Neural progenitor cell (in vitro differentiated cells): Measurements from ENCODE around the gene NCOA3.

Experiments used
- EZH2 ChIP-seq: fragments of 200-600 bp; sonication (generic); IDR thresholded peaks from 2 replicates; pipeline ENCODE4 v1.6.1; 2017; ENCODE audit warnings: antibody characterized with exemption, mild to moderate bottlenecking, moderate library complexity
- TF ChIP-seq, protein P1 (sequence below): fragments of 200-600 bp; sonication (generic); IDR thresholded peaks from 2 replicates; pipeline ENCODE4 v1.5.1; 2017; ENCODE audit warnings: antibody characterized with exemption, mild to moderate bottlenecking

DNA sequence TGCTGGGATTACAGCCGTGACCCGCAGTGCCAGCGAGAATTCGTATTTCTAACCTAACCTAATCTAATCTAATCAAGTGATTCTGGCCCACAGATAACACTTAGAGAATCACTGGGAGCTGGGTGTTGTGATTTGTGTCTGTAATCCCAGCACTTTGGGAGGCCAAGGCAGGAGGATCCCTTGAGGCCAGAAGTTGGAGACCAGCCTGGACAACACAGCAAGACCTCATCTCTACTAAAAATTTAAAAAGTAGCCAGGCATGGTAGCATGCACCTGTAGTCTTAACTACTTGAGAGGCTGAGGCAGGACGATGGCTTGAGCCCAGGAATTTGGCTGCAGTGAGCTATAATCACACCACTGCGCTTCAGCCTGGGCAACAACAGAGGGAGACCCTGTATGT is 21.4 kb upstream of the NCOA3 start:
- TF ChIP-seq, protein P1, sequence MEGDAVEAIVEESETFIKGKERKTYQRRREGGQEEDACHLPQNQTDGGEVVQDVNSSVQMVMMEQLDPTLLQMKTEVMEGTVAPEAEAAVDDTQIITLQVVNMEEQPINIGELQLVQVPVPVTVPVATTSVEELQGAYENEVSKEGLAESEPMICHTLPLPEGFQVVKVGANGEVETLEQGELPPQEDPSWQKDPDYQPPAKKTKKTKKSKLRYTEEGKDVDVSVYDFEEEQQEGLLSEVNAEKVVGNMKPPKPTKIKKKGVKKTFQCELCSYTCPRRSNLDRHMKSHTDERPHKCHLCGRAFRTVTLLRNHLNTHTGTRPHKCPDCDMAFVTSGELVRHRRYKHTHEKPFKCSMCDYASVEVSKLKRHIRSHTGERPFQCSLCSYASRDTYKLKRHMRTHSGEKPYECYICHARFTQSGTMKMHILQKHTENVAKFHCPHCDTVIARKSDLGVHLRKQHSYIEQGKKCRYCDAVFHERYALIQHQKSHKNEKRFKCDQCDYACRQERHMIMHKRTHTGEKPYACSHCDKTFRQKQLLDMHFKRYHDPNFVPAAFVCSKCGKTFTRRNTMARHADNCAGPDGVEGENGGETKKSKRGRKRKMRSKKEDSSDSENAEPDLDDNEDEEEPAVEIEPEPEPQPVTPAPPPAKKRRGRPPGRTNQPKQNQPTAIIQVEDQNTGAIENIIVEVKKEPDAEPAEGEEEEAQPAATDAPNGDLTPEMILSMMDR: no peak
- TF ChIP-seq EZH2: no peak
